Stimulated activated CD8-positive, alpha-beta memory T cell treated with anti-CD3 and anti-CD28 coated beads, Interleukin-4, amount 100 ng/mL, for 48 hours (primary cell): Measurements from ENCODE around the gene ASB16.
"Not testable (repeated sequence)": the region's sequence is repeated elsewhere in the genome, so short reads cannot be mapped to it uniquely, and the experiment has no call there.

Source experiments
- DNase-seq: peaks from one replicate; pipeline ENCODE4 v3.0.0-alpha.2; 2020

Gene ASB16

GRCh38 chr17:44147812-44148211 is 22.7 kb upstream of the ASB16 start:
- DNase-seq, result no peak

- not testable (repeated sequence) for DNase-seq
Observed at GRCh38 chr17:44149066-44149465, 21.4 kb upstream of the ASB16 start.

GRCh38 chr17:44149750-44150329 is 20.7 kb upstream of the ASB16 start:
- DNase-seq, result no peak

- DNase-seq, result no peak
Observed at GRCh38 chr17:44152875-44153274, 17.6 kb upstream of the ASB16 start.

- DNase-seq, result no peak
Observed at GRCh38 chr17:44155488-44155887, 15.0 kb upstream of the ASB16 start.

- DNase-seq, result peak; percentile 47
Observed at GRCh38 chr17:44159519-44160210, 10.8 kb upstream of the ASB16 start.

GRCh38 chr17:44164476-44164875 is 6.0 kb upstream of the ASB16 start:
- no peak for DNase-seq

GRCh38 chr17:44167181-44167861 is 3.2 kb upstream of the ASB16 start:
- DNase-seq, result no peak

- no peak for DNase-seq
Observed at GRCh38 chr17:44170135-44170498, 387 bp upstream of the ASB16 start.

- DNase-seq, result no peak
Observed at GRCh38 chr17:44171931-44172455, 1.5 kb downstream of the ASB16 start.

GRCh38 chr17:44174427-44174826 is 3.9 kb downstream of the ASB16 start:
- DNase-seq, result no peak

- no peak for DNase-seq
Observed at GRCh38 chr17:44176257-44176656, 5.8 kb downstream of the ASB16 start.

- DNase-seq, result no peak
Observed at GRCh38 chr17:44176671-44177501, 6.4 kb downstream of the ASB16 start.

- DNase-seq, result no peak
Observed at GRCh38 chr17:44177640-44178039, 7.1 kb downstream of the ASB16 start.

GRCh38 chr17:44178133-44178532 is 7.6 kb downstream of the ASB16 start:
- DNase-seq, result no peak

- DNase-seq, result no peak
Observed at GRCh38 chr17:44183024-44183423, 12.5 kb downstream of the ASB16 start.

- DNase-seq, result no peak
Observed at GRCh38 chr17:44184212-44184810, 13.8 kb downstream of the ASB16 start.

- DNase-seq, result peak; percentile 100
Observed at GRCh38 chr17:44186307-44187130, 16.0 kb downstream of the ASB16 start, which contains the start of gene TMUB2. TSS of gene TMUB2 (plus strand) at chr17:44186972. CDS start at chr17:44187709, 737 bp downstream.

GRCh38 chr17:44187131-44187899 is 16.8 kb downstream of the ASB16 start:
- no peak for DNase-seq

GRCh38 chr17:44188576-44189403 is 18.3 kb downstream of the ASB16 start:
- DNase-seq, result no peak
